Stimulated activated CD8-positive, alpha-beta memory T cell treated with anti-CD3 and anti-CD28 coated beads, Interleukin-15, amount 100 ng/mL, for 1 hour (primary cell): ENCODE measurements around the gene ETHE1.
A peak's percentile ranks its signal among the peaks of the same experiment; 100 is the strongest.

Experiments
- DNase-seq: peaks from one replicate; pipeline ENCODE4 v3.0.0-alpha.2; 2020; ENCODE audit warnings: low read depth

ETHE1 gene

DNA sequence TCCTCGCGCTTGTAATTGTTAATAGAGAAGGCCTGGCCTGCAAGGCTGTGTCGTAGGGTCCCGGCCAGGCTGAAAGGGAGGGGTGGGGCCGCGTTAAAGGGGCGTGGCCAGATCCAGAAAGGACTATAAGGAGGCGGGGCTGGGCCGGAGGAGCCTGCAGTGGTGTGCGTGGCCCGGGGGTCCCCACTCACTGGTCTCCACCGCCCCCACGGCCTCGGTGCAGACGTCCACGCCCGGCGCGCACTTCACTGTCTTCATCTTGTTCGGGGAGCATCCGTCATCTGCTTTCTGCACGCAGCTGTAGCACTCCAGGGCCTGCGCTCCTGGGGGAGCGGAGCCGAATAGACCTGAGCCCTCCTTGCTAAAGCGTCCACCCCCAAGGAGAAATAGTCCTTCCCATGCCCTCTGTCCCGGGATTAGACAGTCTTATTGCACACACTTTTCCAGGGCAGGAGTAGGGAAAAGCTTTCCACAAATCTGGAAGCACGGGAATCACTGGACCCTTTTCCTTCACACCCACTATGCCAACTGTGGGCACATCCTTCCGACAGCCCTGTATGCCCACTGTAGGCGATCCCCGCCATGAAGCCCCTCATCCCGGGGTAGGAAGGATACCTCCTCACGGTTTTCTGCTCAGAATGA is 62.7 kb downstream of the ETHE1 start:
- peak; percentile 57 for DNase-seq

DNA sequence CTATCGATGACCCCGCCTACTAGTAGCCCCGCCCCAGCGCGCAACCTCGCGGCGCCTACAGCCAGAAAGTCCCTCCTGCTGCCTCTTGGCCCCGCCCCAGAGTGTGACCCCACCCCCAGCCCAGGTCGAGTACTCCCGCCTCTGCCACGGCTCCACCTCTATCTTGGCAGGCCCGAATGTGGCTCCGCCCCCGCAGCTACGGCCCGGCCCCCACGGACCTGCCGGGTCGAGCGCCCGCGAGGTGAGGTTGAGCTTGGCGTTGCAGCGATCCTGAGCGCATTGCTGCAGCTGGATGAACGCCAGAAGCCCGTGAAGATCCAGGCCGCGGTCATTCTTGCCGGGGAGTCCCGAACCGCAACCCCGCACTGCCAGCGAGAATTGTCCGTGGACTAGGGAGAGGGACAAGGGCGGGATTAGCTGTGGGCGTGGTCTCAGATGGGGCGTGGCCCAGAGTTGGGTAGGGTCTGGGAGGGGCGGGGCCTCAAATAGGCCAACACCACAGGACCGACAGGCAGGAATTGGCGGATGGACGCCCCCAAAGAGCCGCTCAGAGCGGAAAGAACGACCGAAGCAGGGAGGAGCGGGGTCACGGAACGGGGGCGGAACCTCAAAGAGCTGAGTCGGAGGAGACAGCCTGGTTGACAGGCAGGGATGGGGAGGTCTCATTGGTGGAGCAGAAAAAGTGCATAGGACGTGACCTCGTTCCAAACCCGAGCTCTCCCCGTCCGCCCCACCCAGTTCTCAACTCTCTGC is 63.4 kb downstream of the ETHE1 start:
- peak; percentile 99 for DNase-seq

DNA sequence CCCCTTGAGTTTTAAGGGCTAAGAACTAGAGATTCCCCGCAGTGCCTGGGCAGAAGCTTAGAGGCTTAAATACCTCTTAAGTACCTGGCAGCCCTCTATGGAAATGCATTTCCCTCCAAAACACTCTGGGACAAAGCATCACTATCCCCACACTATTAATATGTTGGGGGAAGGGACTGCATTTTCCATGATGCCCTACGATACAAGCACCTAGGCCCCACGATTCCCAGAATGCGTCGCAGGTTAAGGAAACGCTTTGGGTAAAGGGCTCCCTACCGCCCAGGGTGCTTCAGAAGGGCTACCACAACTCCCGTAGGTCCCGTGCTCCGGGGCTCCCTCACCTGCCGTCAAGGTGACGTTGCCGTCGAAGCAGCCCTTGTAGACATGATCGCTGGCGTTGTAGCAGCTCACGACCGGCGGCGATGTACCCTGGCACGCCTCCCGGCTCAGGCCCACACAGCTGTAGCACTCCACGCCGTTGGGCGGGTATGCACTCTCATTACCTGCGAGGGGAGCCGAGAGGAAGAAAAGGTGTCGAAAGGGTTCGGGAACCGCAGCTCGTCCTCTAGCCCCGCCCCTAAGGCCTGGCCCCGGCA is 64.1 kb downstream of the ETHE1 start:
- DNase-seq, result no peak

DNA sequence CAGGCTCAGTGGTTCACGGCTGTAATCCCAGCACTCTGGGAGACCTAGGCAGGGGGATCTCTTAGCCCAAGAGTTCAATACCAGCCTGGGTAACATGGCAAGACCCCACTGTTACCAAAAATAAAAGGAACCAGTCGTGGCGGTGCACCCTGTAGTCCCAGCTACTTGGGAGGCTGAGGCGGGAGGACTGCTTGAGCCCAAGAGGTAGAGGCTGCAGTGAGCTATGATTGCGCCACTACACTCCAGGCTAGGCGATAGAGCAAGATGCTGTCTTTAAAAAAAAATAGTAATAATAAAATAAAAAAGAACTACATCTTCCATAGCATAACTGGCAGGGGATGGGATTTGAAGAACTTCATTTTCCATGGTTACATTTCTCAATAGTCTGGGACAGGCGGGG is 64.6 kb downstream of the ETHE1 start:
- no peak for DNase-seq

DNA sequence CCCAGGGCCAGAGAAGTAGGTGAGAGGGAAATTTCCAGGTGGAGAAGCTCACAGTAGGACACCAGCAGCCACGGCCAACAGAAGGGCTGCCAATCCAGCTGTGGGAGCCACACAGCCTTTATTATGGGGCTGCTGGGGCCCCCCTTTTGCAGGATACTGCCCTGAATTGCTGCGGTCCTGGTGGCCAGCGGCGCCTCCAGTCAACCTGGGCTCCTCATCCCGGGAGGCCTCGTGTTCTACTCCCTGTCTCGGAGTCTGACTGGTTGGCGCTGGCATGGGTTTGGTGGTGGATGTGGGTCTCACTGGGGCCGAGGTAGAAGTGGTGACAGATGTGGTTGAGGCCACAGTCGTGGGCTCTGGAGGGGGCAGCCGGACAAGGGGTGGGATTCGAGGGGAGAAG is 65.7 kb downstream of the ETHE1 start:
- no peak for DNase-seq

DNA sequence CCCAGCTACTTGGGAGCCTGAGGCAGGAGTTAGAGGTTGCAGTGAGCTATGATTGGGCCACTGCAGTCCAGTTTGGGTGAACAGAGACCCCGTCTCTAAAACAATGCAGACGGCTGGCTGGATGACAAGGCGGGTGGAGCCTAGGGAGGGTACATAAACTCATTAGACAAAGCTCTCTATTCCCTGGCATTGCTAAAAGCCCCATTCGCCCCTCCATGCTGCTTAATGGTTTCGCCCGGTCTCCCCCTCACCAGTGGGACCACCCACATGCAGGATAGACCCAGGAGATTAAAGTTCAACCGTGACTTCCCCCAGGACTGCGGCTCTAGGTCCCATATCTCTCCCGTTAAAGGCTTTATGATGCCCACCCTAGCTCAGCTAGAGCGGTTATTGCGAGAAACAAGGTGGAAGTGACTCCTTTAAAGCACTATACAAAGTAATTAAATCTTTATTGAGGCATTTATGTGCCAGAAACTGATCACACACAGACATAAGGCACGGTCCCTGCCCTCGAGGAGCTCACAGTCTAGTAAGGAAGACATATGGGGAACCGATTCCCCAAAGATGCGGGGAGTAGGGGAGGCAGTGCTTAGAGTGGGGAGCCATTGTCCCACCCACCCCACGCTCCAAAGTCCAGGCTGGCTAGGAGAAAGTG is 66.5 kb downstream of the ETHE1 start:
- no peak for DNase-seq

DNA sequence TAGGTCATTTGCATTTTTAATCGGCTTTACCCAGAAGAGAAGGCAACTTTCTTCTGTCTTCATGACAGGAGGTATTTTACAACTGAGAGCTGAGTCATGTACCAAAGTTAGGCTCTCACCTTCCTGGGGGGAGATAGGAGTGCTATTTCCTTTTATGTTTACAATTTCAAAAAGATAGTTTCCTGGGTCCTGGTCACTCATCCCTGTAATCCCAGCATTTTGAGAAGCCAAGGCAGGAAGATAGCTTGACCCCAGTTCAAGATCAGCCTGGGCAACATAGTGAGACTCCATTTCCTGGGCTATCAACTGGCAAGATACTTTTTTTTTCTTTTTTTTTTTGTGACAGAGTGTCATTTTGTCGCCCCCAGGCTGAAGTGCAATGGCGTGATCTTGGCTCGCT is 69.2 kb downstream of the ETHE1 start:
- no peak for DNase-seq
